OCI-LY7 (cell line): ENCODE measurements around the gene KLK13.

Experiments
- CTCF ChIP-seq: fragments of 200-600 bp; sonication (generic); conservative IDR thresholded peaks from 2 replicates; pipeline ENCODE4 v1.5.1; 2014; ENCODE audit warnings: mild to moderate bottlenecking, antibody characterized with exemption, low read length, moderate library complexity, mixed read lengths
- EZH2phosphoT487 ChIP-seq: fragments of 200-600 bp; sonication (generic); IDR thresholded peaks from 2 replicates; pipeline ENCODE4 v1.6.1; 2018; ENCODE audit warnings: low read depth, borderline replicate concordance, mild to moderate bottlenecking, mixed run types, antibody characterized with exemption, low read length, moderate library complexity, mixed read lengths

DNA sequence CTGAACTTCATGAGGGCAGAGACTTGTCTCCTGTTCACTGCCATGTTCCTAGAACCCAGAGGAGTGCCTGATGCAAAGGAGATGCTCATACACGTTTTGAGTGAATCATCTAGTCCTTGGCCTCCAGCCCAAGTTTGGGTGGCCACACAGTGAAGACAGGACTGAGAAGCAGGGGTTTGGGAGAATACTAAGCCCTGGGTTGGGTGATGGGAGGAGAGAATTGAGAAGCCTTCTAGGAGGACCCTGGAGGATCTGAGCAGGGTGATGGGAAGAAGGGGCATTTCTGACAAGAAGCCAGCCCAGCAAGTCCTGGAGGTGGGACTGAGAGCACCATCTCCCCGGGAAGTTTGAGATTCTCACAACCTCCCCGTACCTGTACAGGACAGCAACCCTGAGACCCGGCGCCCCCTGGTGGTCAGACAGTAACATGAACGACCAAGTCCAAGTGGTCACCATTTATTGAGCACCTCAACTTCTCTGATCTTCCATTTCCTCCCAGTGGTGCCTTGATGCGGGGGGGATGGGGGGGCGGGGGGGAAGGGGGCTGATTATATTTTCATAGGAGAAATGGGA is 32.4 kb upstream of the KLK13 start:
- TF ChIP-seq CTCF (peak; percentile 80), EZH2phosphoT487 (no peak)
